ENCODE measurements around the gene COX15. TPM values are rescaled to one million over a fixed set of nuclear protein-coding genes. Genes with fewer than 3 reads are reported as not detected.

COX15 gene
- total and polyA plus RNA-seq, 2 donors (not counting 3 experiments of a cell fraction or from before 2014, with no cell fraction given): 16.6 to 34.6 TPM

DNA sequence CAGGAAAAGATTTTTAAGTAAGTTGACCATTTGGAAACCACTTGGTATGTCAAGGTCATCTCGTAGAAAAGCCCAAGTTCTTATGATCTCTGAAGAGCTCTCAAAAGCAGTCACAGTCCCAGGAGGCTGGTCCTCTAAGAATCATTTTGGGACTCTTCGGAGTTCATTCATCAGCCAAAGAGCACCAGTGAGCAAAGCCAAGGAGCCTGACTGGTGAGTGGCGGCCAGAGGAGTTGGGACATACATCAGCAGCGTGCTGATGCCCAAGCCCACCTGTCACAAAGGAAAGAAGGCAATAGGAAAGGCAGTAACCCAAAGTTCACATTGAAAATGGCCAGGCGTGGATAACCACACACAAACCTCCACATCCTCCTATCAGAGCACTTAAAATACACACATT, 17.5 kb downstream of the COX15 start:
- H3K36me3 ChIP-seq (ENCODE audit: control insufficient read depth in 2 of 2, extremely low read depth in 1 of 2, insufficient read depth in 2 of 2, low read length in 2 of 2): peaks cover 13 to 18% of the 10 kb centered on the region in 2 experiments
- H2AFZ ChIP-seq (ENCODE audit: low read depth, low read length): no peak overlapping the region
- CTCF ChIA-PET: interaction anchor here (0.5 to 1.4 kb wide), 4 partner anchors 19 to 1174 kb away, joined by 3 read pairs; partner anchors contain the start of gene ENTPD7

More for the DNA sequence above, 17.5 kb downstream of the COX15 start:
- Histone ChIP-seq H3K27ac (ENCODE audit: insufficient read depth, low read depth, low read length) (no peak overlapping the region), H3K27me3 (ENCODE audit: control insufficient read depth in 2 of 2, insufficient read depth in 2 of 2, low read length in 2 of 2) (no peaks in the 10 kb centered on the region), H3K4me3 (replicated peaks in 1 of 3; ENCODE audit: insufficient read depth in 1 of 3, low read depth in 1 of 3, low read length in 3 of 3) (no peak overlapping the region), H3K9ac (replicated peaks; ENCODE audit: extremely low read depth, insufficient read depth, low read length) (no peak overlapping the region), H3K9me3 (replicated peaks; ENCODE audit: control insufficient read depth, insufficient read depth, low read length) (no peaks in the 10 kb centered on the region), H4K20me1 (replicated peaks; ENCODE audit: control insufficient read depth, extremely low read depth, insufficient read depth, low read length) (no peaks in the 10 kb centered on the region), H3K4me1 (ENCODE audit: control insufficient read depth, extremely low read depth, insufficient read depth, low read length) (no peaks in the 10 kb centered on the region), H3K9me1 (replicated peaks; ENCODE audit: control insufficient read depth, extremely low read depth, insufficient read depth, low read length) (no peaks in the 10 kb centered on the region), H3K4me2 (ENCODE audit: insufficient read depth, low read length) (no peak overlapping the region), H3K79me2 (ENCODE audit: control insufficient read depth, insufficient read depth, low read length) (no peaks in the 10 kb centered on the region)
- BruUV-seq (replicated peaks): no TSS peak
- FAIRE-seq (no peak), DNase-seq (ENCODE audit: low read depth, low spot score) (no peak)
- TF ChIP-seq, protein P1, sequence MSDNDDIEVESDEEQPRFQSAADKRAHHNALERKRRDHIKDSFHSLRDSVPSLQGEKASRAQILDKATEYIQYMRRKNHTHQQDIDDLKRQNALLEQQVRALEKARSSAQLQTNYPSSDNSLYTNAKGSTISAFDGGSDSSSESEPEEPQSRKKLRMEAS (IDR thresholded peaks at IDR 0.05; ENCODE audit: insufficient read depth, insufficient read length): no peak
- TF ChIP-seq, protein P2, sequence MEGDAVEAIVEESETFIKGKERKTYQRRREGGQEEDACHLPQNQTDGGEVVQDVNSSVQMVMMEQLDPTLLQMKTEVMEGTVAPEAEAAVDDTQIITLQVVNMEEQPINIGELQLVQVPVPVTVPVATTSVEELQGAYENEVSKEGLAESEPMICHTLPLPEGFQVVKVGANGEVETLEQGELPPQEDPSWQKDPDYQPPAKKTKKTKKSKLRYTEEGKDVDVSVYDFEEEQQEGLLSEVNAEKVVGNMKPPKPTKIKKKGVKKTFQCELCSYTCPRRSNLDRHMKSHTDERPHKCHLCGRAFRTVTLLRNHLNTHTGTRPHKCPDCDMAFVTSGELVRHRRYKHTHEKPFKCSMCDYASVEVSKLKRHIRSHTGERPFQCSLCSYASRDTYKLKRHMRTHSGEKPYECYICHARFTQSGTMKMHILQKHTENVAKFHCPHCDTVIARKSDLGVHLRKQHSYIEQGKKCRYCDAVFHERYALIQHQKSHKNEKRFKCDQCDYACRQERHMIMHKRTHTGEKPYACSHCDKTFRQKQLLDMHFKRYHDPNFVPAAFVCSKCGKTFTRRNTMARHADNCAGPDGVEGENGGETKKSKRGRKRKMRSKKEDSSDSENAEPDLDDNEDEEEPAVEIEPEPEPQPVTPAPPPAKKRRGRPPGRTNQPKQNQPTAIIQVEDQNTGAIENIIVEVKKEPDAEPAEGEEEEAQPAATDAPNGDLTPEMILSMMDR (IDR thresholded peaks at IDR 0.05; ENCODE audit: extremely low read depth in 1 of 2, insufficient read depth in 1 of 2, low read depth in 1 of 2, low read length in 2 of 2): no peak
- TF ChIP-seq EZH2 (IDR thresholded peaks at IDR 0.05; ENCODE audit: borderline replicate concordance, low read depth, low read length, severe bottlenecking): no peak
- TF ChIP-seq POLR2AphosphoS5 (IDR thresholded peaks at IDR 0.05; ENCODE audit: insufficient read depth, low read depth, low read length): no peak
- POLR2A ChIA-PET: no interaction called here
- dilution Hi-C loops (cut with MboI; ENCODE audit: extremely low pct_ligation_motif_present, low sequenced_read_pairs): no loop called here
- intact Hi-C loops (cut with micrococcal nuclease): loop anchor here (5.0 kb wide), 1 partner anchor 277 kb away; no protein-coding TSS in a partner anchor
